Stimulated activated CD4-positive, alpha-beta T cell treated with anti-CD3 and anti-CD28 coated beads, Interleukin-2, amount 100 ng/mL, for 48 hours (primary cell): ENCODE results near the gene EMP1.

Source experiments
- DNase-seq, 2 donors: peaks; one replicate each; pipeline ENCODE4 v3.0.0-alpha.2; 2020

Gene EMP1

DNA sequence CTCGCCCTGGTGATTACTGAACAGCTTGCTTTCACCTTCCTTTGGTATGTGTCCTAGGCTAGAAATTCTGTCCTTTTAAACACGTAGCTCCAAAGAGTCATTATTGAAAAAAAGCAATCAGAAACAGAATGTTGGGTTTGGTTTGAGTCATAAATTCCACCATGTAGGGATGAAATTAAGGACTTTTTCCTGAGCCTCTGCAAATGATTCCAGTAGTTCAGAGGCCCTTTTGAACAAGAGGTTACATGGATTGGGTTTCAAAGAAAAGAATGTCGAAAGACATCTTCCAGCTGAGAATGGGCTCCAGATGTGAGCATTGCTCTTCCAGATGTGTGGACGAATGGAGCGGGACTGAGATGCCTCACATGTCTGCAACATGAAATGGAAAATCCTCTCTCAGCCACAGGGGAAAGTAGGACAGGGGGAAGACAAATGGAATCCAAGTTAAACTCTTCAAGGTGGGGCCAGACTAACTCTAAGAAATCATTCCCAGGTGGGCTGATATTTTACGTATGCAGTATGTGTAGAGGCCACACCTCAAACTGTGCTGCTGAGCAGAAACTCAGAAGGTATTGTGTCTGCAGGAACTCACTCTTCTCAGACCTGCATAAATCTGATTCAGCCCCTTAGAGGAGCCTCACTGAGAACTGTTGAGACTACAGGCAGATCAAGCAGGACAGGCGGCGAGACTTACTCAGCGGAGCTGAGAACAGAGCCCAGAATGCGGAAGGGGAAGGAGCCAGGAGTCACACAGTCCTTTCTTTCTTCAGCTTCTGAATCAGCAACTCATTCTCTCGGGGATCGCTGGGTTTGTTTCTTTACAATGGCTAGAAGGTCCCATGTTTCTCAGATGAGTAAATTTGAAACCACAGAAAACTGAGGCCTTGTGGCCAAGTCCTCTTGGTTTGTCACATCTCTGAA lies 23.3 kb upstream of the EMP1 start:
- DNase-seq: peak; percentile 23 to 28

DNA sequence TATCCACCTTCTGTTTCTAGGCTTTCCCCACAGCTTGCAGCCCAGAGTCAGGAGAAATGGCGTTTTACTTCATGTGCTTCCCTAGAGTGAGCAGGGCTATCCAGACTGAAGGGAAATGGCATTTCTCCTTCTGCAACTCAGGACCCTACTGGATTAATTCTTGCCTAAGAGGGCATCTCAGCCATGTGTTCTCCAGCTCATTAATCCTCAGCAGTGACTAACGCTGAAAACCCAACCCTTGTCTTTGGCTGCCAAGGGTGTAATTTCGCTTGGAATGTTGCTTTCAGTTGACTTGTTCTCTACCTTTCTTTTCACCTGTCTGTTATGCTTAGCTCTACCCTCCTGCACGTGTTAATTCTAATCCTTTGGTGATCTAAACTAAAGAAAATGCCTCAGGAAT lies 21.0 kb upstream of the EMP1 start:
- no peak for DNase-seq

DNA sequence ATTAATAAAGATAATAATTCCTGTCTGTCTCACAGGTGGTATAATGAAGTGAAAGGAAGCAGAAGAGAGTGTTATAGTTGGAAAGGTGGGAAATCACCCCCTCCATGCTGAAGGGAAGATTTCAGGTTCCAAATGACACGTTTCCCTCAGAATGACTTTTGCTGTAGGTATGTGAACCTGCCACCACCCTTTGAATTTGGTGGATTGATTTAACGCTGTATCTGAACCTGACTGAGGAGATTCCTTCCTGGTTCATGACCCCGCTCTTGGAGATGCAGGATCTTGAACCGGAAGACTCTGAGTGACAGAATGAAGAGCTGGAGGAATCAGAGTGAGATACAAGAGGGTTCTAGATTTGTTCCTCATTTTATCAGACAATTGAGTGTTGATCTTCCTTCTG lies 20.3 kb upstream of the EMP1 start:
- no peak for DNase-seq

DNA sequence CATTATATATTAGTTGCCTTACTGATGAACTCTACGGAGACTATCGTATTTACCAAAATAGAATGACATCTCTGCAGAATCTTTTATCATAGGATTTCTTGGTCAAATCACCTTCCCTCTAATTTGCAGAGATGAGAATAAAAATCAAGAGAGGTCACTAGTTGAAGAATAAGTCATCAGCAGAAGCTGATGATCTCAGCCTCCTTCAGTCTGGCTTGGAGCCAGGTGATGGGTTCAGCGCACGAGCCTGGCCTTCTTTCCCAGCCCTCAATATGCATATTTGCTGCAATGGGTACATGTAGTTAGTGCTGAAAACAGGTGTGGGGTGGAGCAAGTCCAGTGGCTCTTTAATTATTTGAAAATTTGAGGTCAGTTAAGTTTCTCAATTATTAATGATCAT lies 19.2 kb upstream of the EMP1 start:
- DNase-seq: no peak

DNA sequence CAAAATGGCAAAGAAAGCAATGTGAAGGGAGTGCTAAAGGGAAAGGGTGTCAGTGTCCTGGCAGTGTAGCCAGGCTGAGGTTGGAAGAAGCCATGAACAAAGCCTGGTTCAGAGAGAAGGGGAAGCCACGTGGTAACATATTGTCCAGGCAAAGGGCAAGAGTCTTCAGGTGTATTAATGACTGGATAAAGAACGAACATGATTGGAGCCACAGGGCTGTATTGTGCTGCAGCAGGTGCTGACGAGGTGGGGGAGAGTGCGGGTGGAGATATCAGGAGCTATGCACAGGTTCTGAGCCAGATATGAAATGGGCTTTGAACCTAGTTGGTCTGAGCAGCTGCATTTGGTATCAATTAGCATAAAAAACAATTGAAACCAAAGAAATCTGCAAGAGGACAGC lies 18.6 kb upstream of the EMP1 start:
- no peak for DNase-seq

DNA sequence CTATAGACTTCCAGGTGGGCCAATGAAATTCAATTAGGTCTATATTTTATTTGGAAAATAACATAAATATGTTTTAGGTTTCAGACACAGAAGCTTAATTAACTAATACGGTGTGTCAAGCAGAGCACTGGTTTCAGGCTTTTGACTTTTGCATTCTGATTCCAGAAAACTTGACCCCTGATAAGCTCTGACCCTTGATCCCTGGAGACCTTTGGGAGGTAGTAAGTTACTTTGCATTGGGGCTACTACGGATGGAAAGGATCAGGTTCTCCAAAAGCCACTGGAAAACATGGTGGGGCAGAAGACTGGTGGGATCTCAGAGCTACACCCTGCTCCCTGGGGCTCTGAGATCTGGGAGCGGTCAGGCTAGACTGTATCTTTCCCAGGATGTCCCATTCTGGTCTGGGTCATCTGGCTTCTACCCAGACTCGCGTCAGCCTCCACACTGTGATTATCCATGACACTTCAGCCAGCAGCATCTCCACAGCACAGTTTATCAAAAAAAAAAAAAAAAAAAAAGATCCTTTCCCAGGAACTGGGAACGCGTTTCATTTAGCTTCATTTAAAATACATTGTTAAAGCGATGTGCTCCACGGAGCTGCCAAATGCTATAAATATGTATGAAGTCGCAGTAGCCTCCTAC lies 17.8 kb upstream of the EMP1 start:
- no peak for DNase-seq

DNA sequence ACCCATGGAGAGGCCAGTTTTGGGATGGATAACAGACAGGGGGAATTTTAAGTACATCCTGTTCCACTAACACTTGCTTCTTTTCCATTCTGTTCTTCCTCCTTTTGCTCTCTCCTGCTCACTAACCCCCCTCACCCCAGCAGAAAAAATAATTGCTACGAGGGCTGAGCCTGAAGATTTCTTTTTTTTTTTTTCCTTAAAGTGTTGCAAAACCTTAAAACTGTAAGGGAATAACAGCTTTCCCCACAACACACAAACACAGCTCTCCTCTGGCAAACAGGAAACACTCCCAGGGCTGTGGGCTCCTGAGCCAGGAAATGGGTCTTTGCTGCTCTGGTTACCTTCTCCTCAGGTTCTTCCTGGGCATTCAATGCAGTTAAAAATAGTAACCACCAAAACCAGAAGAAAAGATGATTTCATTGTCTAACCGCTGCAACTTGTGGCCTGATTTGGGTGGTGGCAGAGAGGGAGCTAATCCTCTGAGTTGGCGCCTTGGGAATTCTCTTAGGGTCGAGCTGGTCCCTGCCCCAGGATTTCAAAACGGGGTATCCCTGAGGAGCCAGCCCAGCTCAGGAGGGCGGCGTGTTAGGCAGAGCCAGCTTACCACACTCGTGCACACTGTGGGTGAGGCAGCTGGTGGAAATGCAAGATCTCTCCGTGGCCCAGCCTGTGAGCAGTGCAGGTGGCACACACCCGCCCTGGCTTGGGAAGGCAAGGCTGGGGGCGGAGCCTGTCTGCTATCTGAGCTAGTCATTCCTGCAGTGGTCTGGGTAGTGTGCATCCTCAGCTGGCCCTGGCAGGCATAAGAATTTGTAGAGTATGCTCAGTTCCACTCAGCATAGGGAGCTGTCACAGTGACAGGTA lies 17.1 kb upstream of the EMP1 start:
- peak; percentile 46 to 51 for DNase-seq

DNA sequence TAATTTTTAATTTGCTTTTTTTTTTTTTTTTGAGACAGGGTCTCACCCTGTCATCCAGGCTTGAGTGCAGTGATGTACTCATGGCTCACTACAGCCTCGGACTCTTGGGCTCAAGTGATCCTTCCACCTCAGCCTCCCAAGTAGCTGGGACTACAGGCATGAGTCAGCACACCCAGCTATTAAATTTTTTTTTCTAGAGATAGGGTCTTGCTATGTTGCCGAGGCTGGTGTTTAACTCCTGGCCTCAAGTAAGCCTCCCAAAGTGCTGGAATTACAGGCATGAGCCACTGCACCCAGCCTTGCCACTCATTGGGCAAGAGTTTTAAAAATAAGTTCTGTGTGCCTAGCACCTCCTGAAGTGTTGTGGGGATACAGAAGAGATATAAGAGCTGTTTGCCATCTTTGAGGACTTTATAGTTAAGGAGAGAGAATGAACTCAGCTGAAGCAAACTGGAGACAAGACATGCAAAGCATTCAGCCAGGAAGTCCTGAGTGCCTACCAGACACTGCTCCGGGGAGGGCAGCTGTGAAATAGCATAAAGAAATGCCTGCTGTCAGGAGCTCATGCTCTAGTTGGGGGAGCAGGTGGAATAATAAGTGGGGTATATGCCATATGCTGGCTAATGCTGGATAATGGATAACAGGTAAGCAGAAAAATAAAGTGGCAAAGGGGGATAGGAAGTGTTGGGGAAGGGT lies 15.0 kb upstream of the EMP1 start:
- DNase-seq: no peak

DNA sequence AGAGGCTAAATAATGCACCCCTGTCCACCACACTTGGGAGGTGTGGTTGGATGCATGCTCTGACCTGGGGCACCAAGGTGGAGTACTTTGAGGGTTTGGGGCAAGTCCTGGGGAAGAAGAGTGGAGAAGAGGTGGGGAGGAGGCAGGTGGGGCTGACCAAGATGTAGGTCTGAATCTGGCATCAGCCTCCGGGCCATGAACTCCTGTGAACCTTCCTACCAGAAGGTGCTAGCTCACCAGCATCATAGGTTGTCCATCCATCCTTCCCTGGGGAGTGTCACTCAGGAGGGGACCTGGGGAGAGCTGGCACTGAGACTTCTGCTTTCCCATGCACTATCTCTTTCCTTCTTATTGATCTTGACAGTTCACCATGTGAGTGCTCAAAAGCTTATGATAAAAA lies 13.6 kb upstream of the EMP1 start:
- no peak for DNase-seq

DNA sequence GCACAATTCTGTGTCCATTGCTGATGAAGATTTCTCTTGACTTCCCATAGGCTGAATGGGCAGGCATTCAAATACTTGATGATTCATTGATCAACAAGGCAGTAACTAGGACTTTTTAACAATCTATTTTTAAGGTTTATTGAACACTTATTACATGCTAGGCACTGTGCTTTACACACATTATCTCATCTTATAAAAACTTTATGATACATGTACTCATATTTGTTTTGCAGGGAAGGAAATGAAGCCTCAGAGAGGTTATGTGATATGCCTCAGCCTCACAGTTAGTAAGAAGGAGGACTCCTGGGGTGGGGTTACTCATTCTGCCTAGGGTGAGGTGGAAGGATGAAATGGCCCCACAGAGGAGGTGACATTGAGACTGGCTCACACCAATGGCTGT lies 12.9 kb upstream of the EMP1 start:
- DNase-seq: no peak

DNA sequence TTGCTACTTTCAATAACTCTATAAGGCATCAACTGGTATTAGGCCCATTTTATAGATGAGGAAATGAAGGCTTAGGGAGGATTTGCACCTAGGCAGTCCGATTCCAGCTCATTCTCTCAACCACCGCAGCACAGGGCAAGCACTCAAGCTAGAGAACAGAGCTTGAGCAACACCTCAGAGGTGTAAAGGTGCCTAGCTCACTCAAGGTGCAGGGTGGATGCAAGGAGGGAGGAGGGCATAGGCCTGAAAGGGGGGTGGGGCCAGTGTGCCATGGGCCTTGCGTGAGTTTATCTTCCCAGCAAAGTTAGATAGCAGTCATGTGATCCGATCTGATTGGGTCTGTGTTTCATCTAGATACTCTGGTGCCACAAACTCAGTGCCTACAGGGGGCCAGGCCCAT lies 10.2 kb upstream of the EMP1 start:
- no peak for DNase-seq

DNA sequence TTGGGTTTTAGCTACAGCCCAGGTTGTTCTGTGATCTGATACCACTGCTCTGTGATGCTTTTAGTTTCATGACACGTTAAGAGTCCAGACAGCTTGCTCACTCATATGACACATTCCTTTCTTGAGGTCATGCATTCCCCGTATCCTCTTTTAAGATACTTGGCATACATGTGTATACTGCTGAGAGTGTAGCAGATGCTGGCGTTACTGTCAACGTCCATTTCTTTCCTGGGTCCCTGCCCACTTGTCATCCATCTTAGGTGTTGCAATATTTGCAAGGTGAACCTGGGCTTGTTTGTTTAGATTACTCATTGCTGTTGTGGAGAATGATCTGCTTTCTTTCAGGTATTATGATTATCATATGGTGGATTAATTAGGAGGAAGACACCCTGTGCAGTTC lies 9.1 kb upstream of the EMP1 start:
- DNase-seq: no peak

DNA sequence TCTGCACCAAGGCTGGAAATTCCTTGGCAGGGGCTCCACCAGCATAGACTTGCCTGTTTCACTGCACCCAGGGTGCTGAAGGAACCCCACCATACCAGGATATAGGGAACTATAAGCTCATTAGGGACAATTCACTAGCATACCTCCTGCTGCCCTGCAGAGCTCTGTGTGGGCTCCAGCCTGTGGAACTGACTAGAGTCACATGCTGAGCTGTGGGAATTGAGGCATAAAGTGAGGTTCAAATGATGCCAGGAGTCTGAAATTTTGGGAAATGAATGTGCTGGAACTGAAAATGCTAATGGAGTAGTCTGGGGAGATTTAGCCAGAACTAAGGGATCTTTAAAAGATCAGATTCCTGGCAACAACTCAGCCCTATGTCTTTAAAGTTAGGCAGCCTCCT lies 7.3 kb upstream of the EMP1 start:
- DNase-seq: no peak

DNA sequence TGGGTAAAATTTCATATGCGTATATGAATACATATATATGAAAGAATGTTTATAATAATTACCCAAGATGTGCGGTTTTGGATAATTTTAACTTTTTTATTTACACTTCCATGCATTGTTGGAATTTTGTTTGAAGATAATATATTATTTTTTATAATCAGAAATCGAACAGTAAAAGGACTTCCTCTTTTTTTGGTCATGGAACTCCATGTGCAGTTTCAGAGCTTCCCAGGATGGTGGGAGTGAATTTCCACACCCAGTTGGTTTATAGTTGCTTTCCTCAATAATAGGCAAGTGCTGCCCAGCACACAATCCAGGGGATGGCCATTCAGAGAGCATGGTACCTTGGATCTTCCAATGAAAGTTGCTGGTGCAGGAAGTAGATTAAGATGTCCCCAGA lies 6.3 kb upstream of the EMP1 start:
- DNase-seq: no peak

DNA sequence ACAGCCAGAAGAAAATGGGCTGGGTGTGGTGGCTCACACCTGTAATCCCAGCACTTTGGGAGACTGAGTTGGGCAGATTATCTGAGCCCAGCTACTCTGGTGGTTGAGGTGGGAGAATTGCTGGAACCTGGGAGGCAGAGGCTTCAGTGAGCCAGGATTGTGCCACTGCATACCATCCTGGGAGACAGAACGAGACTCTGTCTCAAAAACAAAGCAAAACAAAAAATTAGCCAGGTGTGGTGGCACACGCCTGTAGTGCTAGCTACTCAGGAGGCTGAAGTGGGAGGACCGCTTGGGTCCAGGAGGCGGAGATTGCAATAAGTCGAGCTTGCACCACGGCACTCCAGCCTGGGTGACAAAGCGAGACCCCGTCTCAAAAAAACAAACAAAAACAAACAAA lies 3.8 kb upstream of the EMP1 start:
- DNase-seq: no peak

DNA sequence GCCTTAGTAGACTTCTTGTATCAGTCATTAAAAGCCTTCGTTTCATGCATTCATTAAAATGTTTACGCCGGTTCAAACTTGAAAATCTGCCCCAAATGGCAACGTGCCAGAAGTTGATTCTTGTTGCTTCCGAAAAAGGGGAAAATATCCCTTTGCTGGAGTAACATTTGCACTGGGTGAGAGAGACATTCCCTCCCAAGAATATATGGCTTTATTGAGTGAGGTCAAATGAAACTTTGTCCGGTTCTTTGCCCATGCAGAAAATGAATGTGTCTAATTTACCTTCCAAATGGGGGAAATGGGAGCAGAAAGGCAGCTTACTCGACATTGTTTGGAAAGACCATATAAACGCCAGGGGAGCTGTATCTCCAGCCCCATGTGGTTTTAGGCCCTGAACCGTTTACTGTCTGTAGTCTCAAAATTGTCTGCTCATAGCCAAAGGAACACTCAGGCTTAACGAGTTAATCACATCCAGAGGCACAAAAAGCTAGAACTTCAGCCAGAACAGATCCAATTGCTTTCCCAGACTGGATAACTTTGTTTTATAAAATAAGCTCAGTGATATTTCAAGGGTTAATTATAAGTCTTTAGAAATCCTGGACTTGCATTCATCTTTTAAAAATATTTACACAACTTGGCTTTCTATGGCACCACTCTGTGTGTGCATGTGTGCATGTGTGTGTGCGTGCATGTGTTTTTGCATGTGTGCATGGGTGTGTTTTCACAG lies 2.9 kb upstream of the EMP1 start:
- no peak for DNase-seq

DNA sequence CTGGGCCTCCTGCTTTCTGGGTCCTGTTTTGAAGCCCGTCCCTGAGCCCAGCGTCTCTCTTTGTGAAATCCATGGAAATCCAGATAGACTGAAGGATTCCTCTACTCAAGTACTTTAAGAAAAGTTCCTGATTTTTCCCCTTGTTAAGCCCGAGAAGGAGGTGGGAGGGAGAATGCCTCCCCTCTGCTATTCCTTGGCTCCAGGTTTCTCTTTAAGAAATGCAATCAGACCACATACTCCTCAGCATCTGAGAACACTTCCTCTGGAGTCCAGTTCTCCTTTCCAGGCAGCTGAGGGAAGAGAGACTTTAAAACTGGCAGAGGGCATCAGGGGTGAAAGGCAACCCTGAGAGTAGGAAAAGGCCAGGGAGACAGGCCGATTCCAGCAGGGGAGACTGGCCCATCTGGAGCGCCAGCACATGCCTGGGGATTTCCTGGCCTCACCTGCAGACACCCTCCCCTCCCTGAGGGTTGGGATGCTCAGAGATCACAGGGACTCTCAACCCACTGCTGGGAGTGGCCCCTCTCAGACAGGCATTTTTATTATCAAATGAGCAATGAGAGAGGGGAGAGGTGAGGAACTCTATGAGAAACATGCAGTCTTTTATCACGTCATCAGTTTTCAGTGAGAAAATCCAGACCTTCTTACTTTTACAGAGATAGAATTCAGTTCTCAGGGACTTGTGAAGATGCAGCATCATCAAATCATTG lies 2.0 kb upstream of the EMP1 start:
- DNase-seq: no peak

DNA sequence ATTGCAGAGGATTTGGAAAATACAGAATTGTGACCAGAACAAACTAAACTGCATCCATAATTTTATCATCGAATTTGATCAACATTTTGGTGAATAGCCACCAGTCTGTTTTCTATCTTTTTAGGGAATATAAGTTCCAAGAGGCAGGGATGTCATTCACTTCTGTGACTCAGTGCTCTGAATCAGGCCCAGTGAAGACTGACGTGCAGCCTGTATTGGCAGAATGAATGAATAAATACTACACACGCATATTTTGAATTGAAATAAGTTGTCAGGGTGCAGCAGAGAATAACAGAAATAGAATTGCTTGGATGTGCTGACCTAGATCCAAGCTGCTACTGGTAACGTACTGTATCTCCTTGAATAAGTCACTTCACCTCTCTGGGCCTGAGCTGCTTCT lies 1.3 kb upstream of the EMP1 start:
- no peak for DNase-seq

DNA sequence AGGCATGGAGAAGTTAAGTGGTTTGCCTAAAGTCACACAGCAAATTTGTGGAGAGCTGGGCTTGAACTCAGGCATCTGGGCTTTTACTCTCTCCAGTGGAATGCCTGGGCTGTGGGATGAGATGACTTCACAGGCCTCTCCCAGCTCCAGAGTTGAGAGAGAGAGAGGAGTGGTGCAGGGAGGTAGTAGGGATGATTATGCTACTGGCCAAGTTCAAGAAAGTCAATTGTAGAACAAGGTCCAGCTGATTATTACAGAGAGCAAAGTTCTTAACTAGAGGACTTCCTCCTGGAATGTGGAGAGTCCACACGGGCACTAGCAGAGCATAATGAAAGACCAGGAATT lies 769 bp upstream of the EMP1 start:
- no peak for DNase-seq

DNA sequence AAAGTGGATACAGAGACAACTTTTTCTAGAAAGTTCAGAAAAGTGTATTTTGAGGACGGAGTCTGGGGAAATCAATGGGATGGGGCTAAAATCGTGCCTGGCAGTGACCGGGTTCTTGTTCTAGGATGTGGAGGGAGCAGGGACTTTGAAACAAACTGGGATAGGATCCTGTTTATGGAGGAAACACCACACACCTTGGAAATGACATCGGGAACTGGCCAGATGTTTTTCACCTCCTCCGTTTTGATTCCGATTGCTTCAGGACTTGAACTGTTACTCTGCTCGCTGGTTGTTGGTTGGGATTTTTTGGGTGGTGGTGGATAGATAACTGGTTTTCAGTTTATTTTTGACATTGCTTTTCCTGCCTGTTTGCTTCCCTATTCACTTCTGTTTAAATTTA lies 506 bp downstream of the EMP1 start:
- no peak for DNase-seq

DNA sequence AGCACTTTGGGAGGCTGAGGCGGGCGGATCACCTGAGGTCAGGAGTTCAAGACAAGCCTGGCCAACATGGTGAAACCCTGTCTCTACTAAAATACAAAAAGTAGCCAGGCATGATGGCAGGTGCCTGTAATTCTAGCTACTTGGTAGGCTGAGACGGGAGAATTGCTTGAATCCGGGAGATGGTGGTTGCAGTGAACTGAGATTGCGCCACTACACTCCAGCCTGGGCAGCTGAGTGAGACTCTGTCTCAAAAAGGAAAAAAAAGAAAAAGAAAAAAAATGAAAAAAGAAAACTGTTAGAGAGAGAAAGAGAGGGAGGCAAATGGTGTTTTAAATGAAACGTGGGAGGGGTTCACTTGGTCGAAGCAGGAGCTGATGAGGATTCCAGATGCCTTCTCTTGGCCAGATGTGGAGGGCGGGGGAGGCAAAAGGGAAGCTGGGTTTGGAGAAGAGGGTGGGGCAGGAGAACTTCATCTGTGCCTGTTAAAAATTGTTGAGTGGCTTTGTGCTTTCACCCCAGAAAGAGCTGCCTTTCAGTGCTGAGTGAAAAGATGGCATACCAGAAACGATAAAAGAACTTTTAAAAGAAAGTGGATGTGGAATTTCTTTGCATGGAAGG lies 1.1 kb downstream of the EMP1 start:
- no peak for DNase-seq
